ENCODE data around the gene MED13L.

DNA sequence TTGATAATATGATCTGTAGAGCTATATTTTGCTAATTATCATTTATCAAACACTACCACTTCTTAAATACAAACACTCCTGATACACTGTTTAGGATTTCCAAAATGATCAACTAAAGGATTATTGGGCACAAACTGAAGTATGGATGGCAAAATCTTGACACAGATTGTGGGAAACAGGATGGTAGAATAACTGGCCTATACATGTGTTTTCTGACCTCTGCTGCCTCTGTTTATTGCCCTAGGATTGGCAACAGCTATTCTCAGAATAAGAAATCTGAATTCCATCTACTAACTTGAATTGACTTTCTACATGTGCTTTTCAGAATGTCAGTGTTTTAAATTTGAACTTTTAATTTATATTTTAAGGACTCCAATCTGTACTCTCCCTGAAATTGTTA, 209.1 kb downstream of the MED13L start:
- TF ChIP-seq, protein P1, sequence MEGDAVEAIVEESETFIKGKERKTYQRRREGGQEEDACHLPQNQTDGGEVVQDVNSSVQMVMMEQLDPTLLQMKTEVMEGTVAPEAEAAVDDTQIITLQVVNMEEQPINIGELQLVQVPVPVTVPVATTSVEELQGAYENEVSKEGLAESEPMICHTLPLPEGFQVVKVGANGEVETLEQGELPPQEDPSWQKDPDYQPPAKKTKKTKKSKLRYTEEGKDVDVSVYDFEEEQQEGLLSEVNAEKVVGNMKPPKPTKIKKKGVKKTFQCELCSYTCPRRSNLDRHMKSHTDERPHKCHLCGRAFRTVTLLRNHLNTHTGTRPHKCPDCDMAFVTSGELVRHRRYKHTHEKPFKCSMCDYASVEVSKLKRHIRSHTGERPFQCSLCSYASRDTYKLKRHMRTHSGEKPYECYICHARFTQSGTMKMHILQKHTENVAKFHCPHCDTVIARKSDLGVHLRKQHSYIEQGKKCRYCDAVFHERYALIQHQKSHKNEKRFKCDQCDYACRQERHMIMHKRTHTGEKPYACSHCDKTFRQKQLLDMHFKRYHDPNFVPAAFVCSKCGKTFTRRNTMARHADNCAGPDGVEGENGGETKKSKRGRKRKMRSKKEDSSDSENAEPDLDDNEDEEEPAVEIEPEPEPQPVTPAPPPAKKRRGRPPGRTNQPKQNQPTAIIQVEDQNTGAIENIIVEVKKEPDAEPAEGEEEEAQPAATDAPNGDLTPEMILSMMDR (IDR thresholded peaks at IDR 0.05), result no peak
- TF ChIP-seq POLR2A (IDR thresholded peaks at IDR 0.05), result no peak

Measured in testis (tissue), 2 donors.